GM19372 (cell line): Measurements from ENCODE around the gene SPSB2.

Source experiments
- ATAC-seq: cut with Tn5 transposase; IDR thresholded peaks from one replicate; pipeline ENCODE4 v1.9.1; 2021; ENCODE audit warnings: mild to moderate bottlenecking, low read depth, moderate library complexity; ENCODE audit not compliant: unreplicated experiment

SPSB2 gene

GRCh38 chr12:6822426-6823135 is 50.5 kb downstream of the SPSB2 start:
- ATAC-seq, result no peak

- no peak for ATAC-seq
These were observed 51.3 kb downstream of the SPSB2 start, which contains the start of gene GPR162 for GRCh38 chr12:6821591-6822425. GPR162 (plus strand) TSS chr12:6821821; CDS start chr12:6823899, 2,078 bp downstream.
